ENCODE data around the gene SCUBE1.

- TF ChIP-seq CTCF (conservative IDR thresholded peaks at IDR 0.05; ENCODE audit: low read length) (no peak), EZH2phosphoT487 (IDR thresholded peaks at IDR 0.05; ENCODE audit: borderline replicate concordance) (no peak)
Observed at GRCh38 chr22:43345356-43345755, 2.2 kb upstream of the SCUBE1 start.

All from Loucy (cell line).